GM19463 (cell line): ENCODE measurements around the gene TRIM15.

Source experiments
- ATAC-seq: cut with Tn5 transposase; IDR thresholded peaks from one replicate; pipeline ENCODE4 v1.9.1; 2021; ENCODE audit warnings: mild to moderate bottlenecking, moderate library complexity; ENCODE audit not compliant: unreplicated experiment

The TRIM15 gene

GRCh38 chr6:30144811-30145210, 18.5 kb upstream of the TRIM15 start:
- ATAC-seq: no peak

- ATAC-seq: no peak
Observed at GRCh38 chr6:30145818-30146217, 17.5 kb upstream of the TRIM15 start.

GRCh38 chr6:30147096-30147495, 16.2 kb upstream of the TRIM15 start:
- no peak for ATAC-seq

GRCh38 chr6:30149234-30149633, 14.1 kb upstream of the TRIM15 start:
- ATAC-seq: no peak

- ATAC-seq: no peak
Observed at GRCh38 chr6:30149858-30150550, 13.3 kb upstream of the TRIM15 start.

- no peak for ATAC-seq
Observed at GRCh38 chr6:30150671-30151395, 12.5 kb upstream of the TRIM15 start.

- no peak for ATAC-seq
Observed at GRCh38 chr6:30151580-30151979, 11.8 kb upstream of the TRIM15 start.

GRCh38 chr6:30152016-30152673, 11.2 kb upstream of the TRIM15 start:
- ATAC-seq: no peak

- no peak for ATAC-seq
Observed at GRCh38 chr6:30152910-30153610, 10.3 kb upstream of the TRIM15 start.

GRCh38 chr6:30154061-30154460, 9.3 kb upstream of the TRIM15 start:
- ATAC-seq: no peak

GRCh38 chr6:30154709-30155519, 8.4 kb upstream of the TRIM15 start:
- ATAC-seq: no peak

- ATAC-seq: no peak
Observed at GRCh38 chr6:30155520-30156261, 7.7 kb upstream of the TRIM15 start.

- no peak for ATAC-seq
Observed at GRCh38 chr6:30156262-30156599, 7.1 kb upstream of the TRIM15 start.

GRCh38 chr6:30156774-30157173, 6.6 kb upstream of the TRIM15 start:
- ATAC-seq: no peak

- ATAC-seq: no peak
Observed at GRCh38 chr6:30157581-30157980, 5.8 kb upstream of the TRIM15 start.

- no peak for ATAC-seq
Observed at GRCh38 chr6:30157999-30158398, 5.3 kb upstream of the TRIM15 start.

GRCh38 chr6:30158475-30159040, 4.8 kb upstream of the TRIM15 start:
- no peak for ATAC-seq

- ATAC-seq: no peak
Observed at GRCh38 chr6:30160008-30160784, 3.1 kb upstream of the TRIM15 start.
